Stimulated activated CD8-positive, alpha-beta memory T cell treated with anti-CD3 and anti-CD28 coated beads, Interleukin-15, amount 100 ng/mL, for 4 hours (primary cell): Measurements from ENCODE around the gene SERPINB10.
A peak's percentile ranks its signal among the peaks of the same experiment; 100 is the strongest.

Source experiments
- DNase-seq, 2 donors: peaks; one replicate each; pipeline ENCODE4 v3.0.0-alpha.2; 2020; ENCODE audit warnings: low read depth in 2 of 2

Gene SERPINB10

GRCh38 chr18:63947051-63947790 is 39.5 kb downstream of the SERPINB10 start:
- DNase-seq: no peak

- no peak for DNase-seq
Measured at GRCh38 chr18:63949068-63949737, 41.4 kb downstream of the SERPINB10 start, which contains the start of gene HMSD. Gene HMSD, plus strand, starts transcription at chr18:63949301. Its CDS starts 4,155 bp downstream, at chr18:63953456.

- DNase-seq: no peak
Measured at GRCh38 chr18:63951302-63951705, 43.5 kb downstream of the SERPINB10 start.

GRCh38 chr18:63953811-63954210 is 46.1 kb downstream of the SERPINB10 start:
- no peak for DNase-seq

GRCh38 chr18:63956755-63957154 is 49.0 kb downstream of the SERPINB10 start:
- DNase-seq: no peak

GRCh38 chr18:63960891-63961290 is 53.1 kb downstream of the SERPINB10 start:
- no peak for DNase-seq

- no peak for DNase-seq
Measured at GRCh38 chr18:63961435-63961980, 53.8 kb downstream of the SERPINB10 start.

- DNase-seq: no peak
Measured at GRCh38 chr18:63962137-63962536, 54.4 kb downstream of the SERPINB10 start.

GRCh38 chr18:63963615-63964256 is 56.0 kb downstream of the SERPINB10 start:
- peak; percentile 7 to 27 for DNase-seq

- DNase-seq: no peak
Measured at GRCh38 chr18:63964908-63965307, 57.1 kb downstream of the SERPINB10 start.

GRCh38 chr18:63965716-63966330 is 58.1 kb downstream of the SERPINB10 start:
- DNase-seq: no peak

- DNase-seq: peak; percentile 59 to 64
Measured at GRCh38 chr18:63969942-63970808, 62.4 kb downstream of the SERPINB10 start, which contains the start of gene SERPINB8. Gene SERPINB8, plus strand, starts transcription at chr18:63970081. Its CDS starts 8,228 bp downstream, at chr18:63978309.

- no peak for DNase-seq
Measured at GRCh38 chr18:63970809-63971205, 63.0 kb downstream of the SERPINB10 start.

- no peak for DNase-seq
Measured at GRCh38 chr18:63971320-63972001, 63.7 kb downstream of the SERPINB10 start.

- DNase-seq: no peak
Measured at GRCh38 chr18:63972002-63972376, 64.2 kb downstream of the SERPINB10 start.

- DNase-seq: no peak
Measured at GRCh38 chr18:63974991-63975390, 67.2 kb downstream of the SERPINB10 start.

- DNase-seq: no peak
Measured at GRCh38 chr18:63975628-63976027, 67.9 kb downstream of the SERPINB10 start.

GRCh38 chr18:63977040-63977439 is 69.3 kb downstream of the SERPINB10 start:
- no peak for DNase-seq

GRCh38 chr18:63979409-63979920 is 71.7 kb downstream of the SERPINB10 start:
- no peak for DNase-seq

GRCh38 chr18:63980027-63980426 is 72.3 kb downstream of the SERPINB10 start:
- DNase-seq: no peak
